ENCODE results near the gene NHLRC4. TPM values are rescaled to one million over a fixed set of nuclear protein-coding genes. Genes with fewer than 3 reads are reported as not detected.
A peak's percentile ranks its signal among the peaks of the same experiment; 100 is the strongest.

Gene NHLRC4, protein sequence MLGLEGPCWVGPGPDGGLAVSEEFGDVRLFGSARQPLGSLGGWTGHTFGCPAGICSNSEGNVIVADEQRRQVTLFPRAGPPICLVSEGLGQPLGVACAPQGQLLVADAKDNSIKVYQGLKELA
- 1.1 TPM in 2 replicates for total RNA-seq

DNA sequence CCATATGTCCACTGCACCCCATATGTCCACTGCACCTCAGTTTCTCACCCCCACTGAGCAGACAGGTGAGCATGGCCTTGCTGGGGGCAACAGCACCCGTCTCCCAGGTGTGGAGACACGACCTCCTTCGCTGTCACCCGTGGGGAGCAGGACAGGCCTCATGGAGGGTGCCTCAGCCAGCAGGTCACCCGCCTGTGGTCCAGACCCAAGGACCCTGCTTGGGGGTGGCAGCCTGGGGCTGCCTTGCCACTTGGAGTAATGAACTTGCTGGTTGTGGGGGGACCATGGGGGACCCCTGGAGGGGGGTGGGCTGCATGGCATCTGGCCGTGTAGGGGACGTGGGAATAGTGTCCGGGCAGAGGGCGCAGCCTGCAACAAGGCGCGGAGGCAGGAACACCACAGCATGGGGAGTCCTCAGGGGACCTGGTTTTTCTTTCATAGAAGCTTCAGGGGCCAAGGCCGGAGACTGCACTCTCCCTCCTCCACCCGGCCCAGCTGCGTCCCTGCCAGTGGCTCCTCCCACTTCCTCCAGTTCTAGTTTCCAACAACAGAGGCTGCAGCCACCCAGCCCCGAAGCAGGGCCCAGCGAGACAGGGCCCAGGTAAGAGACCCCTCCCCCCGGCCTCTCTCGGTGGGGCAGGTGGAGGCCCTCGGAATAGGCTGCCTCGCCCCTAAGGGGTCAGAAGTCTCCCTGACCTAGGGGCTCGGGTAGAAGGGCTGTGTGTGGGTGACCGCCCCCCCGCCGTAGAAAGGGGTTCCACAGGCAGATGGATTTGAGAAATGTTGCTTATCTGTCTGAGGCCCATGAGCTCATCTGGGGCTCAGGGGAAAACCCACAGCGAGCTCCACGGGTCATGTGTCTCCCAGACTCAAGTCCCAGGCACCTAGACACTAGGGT is at the start of gene NHLRC4:
Gene NHLRC4, plus strand, starts transcription at position 531 of the 898 bp plus-strand sequence. CDS start 1,043 bp downstream, outside the sequence.
- Mint-ChIP-seq H3K4me1 (peaks cover 24% of the 10 kb centered on the region), H3K4me3 (peak within 1 kb of the TSS; percentile 79), H3K9me3 (no peaks in the 10 kb centered on the region), H3K27ac (peak within 1 kb of the TSS; percentile 87), H3K36me3 (ENCODE audit: low read depth) (no peaks in the 10 kb centered on the region), H3K27me3 (peaks cover 2% of the 10 kb centered on the region)
- intact Hi-C loops (cut with micrococcal nuclease) = loop anchor here (2.0 to 10.0 kb wide), 3 partner anchors 40 to 98 kb away; partner anchors contain the start of genes CAPN15 and RHOT2
- DNase-seq = peak; percentile 90

DNA sequence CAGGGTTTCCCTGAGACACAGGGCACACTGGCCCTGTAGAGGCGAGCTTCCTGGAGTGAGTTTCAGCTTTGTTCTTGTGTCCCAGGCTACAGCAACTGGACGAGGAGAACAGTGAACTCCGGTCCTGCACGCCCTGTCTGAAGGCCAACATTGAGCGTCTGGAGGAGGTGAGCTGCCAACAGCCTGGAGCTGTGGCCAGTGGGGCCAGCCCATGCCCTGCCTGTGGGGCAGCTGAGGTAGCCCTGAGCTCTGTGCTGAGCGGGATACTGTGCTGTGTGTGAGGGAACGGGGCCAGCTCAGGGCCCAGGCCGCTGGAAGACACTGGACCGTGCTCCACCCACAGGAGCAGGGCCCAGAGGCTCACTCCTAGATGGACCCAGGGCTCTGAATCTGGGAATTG is 47.9 kb upstream of the NHLRC4 start:
- H3K4me1 Mint-ChIP-seq = no peaks in the 10 kb centered on the region
- DNase-seq = no peak
- no peak overlapping the region for H3K27ac Mint-ChIP-seq
- no peaks in the 10 kb centered on the region for H3K27me3 Mint-ChIP-seq
- H3K4me3 Mint-ChIP-seq = no peak overlapping the region
- intact Hi-C loops (cut with micrococcal nuclease) = no loop called here
- H3K36me3 Mint-ChIP-seq (ENCODE audit: low read depth) = peaks cover 7% of the 10 kb centered on the region
- H3K9me3 Mint-ChIP-seq = no peaks in the 10 kb centered on the region

DNA sequence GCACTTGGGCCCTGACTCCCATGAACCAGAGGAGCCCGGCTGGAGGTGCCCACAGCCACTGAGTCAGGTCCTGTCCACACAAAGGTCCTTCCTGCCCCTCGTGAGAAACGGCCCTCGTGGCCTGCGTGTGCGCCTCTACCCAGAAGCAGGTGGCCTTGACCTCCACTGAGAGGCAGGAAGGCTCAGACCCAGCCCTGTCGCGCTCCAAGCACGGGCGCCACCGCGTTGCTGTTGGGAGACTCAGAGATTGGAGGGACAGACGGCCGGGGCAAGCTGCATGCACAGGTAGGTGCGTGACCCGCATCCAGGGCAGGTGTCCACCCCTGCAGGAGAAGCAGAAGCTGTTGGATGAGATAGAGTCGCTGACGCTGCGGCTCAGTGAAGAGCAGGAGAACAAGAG is 47.4 kb upstream of the NHLRC4 start:
- Mint-ChIP-seq H3K36me3 (ENCODE audit: low read depth) (peaks cover 7% of the 10 kb centered on the region), H3K27me3 (no peaks in the 10 kb centered on the region), H3K4me1 (no peaks in the 10 kb centered on the region), H3K9me3 (no peaks in the 10 kb centered on the region), H3K4me3 (no peak overlapping the region), H3K27ac (no peak overlapping the region)
- DNase-seq = no peak
- intact Hi-C loops (cut with micrococcal nuclease) = no loop called here

DNA sequence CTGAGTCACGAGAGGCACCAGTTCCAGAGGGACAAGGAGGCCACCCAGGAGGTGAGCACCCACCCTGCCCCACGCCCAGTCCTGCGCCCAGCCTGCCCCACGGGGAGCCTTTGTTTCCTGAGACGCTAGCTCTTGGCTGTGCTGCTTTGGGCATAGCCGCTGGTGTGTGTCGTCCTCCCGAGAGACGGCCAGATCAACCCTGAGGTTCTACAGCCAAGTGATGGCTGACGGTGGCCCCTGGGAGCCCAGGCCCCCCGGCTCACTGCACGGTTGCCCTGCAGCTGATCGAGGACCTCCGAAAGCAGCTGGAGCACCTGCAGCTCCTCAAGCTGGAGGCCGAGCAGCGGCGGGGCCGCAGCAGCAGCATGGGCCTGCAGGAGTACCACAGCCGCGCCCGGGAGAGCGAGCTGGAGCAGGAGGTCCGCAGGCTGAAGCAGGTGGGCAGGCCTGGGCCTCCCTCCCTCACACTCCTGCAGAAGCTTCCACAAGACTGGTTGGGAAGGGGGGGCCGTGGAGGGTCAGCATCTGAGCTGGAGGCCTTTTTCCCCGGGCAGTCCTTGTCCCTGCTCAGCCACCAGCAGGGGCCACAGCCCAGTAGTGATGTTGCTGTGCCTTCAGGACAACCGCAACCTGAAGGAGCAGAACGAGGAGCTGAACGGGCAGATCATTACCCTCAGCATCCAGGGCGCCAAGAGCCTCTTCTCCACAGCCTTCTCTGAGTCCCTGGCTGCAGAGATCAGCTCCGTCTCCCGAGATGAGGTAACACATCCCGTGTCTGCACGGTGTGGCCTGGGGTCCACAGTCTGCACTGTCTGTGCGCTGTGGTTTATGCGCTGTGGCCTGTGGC is 46.7 kb upstream of the NHLRC4 start:
- Mint-ChIP-seq H3K4me1 (no peaks in the 10 kb centered on the region), H3K27ac (no peak overlapping the region), H3K9me3 (no peaks in the 10 kb centered on the region), H3K36me3 (ENCODE audit: low read depth) (peaks cover 7% of the 10 kb centered on the region), H3K4me3 (no peak overlapping the region), H3K27me3 (no peaks in the 10 kb centered on the region)
- intact Hi-C loops (cut with micrococcal nuclease) = no loop called here
- no peak for DNase-seq

DNA sequence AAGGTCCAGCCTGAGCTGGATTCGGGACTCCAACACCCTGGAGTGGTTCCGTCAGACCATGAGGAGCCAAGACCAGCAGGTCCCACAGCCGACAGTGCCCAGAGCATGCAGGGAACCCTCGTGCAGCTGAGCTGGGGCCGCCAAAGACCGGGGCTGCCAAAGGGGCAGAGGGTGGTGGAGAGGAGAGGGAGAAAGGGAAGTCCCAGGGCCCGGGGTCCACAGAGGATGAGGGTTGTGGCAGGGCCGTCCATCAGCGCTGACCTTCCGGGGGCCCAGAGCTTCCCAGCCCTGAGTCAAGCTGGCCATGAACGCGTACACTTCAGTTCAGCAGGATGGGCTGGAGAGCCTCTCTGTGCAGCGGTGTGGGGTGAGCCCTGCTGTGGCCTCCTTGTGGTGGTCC is 46.0 kb upstream of the NHLRC4 start:
- no peaks in the 10 kb centered on the region for H3K9me3 Mint-ChIP-seq
- H3K27ac Mint-ChIP-seq = no peak overlapping the region
- peaks cover 5% of the 10 kb centered on the region for H3K4me1 Mint-ChIP-seq
- H3K4me3 Mint-ChIP-seq = no peak overlapping the region
- peaks cover 9% of the 10 kb centered on the region for H3K36me3 Mint-ChIP-seq (ENCODE audit: low read depth)
- no peak for DNase-seq
- H3K27me3 Mint-ChIP-seq = no peaks in the 10 kb centered on the region
- intact Hi-C loops (cut with micrococcal nuclease) = no loop called here

DNA sequence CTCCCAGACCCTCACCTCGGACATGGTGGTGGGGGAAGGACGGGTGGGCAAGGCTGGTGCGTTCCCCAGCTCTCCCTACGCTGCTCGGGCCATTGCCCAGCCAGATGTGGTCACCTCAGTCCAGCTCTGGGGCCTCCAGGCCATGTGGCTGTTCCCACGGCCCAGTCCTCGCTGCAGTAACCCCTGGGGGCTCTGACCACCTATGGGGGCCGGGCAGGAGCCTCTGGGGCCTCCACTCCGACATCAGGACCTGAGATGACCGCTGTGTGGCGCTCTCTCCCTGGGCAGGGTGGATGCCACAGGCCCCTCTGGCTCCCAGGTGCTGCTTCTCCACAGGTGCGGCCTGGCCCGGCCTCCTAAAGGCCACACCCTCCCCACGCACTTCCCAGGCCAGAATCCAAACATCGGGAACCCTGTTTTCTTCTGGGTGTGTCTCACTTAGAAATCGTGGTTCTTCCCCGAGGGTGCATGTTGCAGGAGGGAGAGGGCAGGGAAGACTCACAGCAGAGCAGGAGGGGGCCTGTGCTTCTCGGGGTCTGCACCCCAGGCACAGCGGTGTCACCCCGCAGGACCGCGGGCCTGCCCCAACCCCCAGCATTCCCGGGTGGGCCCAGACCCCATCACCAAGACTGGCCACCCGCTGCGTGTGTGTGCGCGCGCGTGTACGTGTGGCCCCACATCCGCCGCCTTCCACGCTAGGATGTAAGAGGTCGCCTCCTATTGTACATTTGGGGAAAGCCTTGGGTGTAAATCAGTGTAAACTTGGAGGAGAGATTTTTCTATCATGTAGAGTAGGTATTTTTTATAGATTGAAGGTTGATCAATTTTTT is 45.2 kb upstream of the NHLRC4 start:
- DNase-seq = no peak
- intact Hi-C loops (cut with micrococcal nuclease) = no loop called here
- H3K4me3 Mint-ChIP-seq = no peak overlapping the region

DNA sequence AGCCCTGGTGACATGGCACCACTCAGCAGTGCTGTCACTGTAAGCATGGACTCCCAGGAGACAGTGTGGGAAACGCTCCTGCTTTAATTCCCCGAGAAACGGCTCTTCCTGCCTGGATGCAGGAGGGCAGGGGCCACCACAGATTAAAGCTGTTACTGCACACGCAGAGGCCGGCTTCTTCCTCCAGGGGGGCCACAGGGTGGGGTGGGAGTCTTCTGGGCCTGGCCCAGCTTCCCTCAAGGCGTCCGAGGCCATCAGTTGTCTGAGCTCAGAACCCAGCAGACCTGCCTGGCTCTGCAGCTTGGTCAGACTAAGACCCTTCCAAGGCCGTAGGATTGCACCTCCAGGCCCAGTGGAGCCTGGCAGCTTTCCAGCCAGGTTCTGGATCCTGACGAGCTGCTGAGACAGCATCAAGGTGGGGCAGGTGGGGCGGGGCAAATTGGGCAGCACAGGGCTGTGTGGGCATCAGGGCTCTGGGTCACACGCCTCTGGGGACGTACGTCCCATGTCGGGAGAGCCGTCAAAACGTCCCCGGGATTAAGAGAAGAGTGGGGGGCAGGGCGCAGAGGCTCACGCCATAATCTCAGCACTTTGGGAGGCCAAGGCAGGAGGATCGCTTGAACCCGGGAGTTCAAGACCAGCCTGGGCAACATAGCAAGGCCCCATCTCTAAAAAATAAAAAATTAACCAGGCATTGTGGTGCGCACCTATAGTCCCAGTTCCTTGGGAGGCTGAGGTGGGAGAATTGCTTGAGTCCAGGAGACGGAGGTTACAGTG is 44.3 kb upstream of the NHLRC4 start:
- Mint-ChIP-seq H3K36me3 (ENCODE audit: low read depth) (peaks cover 7% of the 10 kb centered on the region), H3K27ac (no peak overlapping the region), H3K4me3 (no peak overlapping the region), H3K4me1 (peaks cover 9% of the 10 kb centered on the region), H3K27me3 (no peaks in the 10 kb centered on the region), H3K9me3 (no peaks in the 10 kb centered on the region)
- intact Hi-C loops (cut with micrococcal nuclease) = no loop called here
- no peak for DNase-seq

More for the DNA sequence above, 45.2 kb upstream of the NHLRC4 start:
- Mint-ChIP-seq H3K27ac (no peak overlapping the region), H3K27me3 (no peaks in the 10 kb centered on the region), H3K4me1 (peaks cover 8% of the 10 kb centered on the region), H3K36me3 (ENCODE audit: low read depth) (peaks cover 9% of the 10 kb centered on the region), H3K9me3 (no peaks in the 10 kb centered on the region)

DNA sequence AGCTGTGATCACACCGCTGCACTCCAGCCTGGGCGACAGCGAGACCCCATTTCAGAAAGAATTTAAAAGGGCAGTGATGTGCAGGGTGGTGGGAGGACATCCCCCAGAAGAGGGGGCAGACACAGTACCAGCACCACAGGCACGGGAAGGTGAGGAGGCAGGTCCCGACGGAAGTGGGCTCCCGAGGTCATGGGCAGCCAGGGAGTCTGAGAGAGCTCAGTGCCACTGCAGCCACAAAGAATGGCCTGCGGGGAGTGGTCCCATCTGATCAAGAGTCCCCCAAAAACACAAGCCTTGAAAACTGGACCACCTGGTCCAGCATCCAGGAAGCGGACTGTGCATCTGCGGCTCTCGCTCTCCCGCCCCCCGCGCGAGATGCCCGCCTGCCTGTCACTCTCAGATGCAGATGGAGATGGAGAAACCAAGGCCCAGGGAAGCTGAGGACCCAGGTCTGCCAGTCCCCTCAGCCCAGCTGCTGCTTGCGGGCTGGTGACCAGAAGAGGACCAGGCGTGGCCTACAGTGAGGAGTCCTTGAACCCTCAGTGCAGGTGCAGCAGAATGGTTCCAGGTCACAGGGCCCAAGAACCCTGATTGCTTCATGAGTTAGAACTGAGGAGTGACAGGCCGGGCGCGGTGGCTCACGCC is 43.6 kb upstream of the NHLRC4 start:
- Mint-ChIP-seq H3K36me3 (ENCODE audit: low read depth) (peaks cover 7% of the 10 kb centered on the region), H3K4me3 (no peak overlapping the region), H3K27me3 (no peaks in the 10 kb centered on the region), H3K9me3 (no peaks in the 10 kb centered on the region), H3K27ac (no peak overlapping the region), H3K4me1 (peaks cover 9% of the 10 kb centered on the region)
- no peak for DNase-seq
- intact Hi-C loops (cut with micrococcal nuclease) = no loop called here

DNA sequence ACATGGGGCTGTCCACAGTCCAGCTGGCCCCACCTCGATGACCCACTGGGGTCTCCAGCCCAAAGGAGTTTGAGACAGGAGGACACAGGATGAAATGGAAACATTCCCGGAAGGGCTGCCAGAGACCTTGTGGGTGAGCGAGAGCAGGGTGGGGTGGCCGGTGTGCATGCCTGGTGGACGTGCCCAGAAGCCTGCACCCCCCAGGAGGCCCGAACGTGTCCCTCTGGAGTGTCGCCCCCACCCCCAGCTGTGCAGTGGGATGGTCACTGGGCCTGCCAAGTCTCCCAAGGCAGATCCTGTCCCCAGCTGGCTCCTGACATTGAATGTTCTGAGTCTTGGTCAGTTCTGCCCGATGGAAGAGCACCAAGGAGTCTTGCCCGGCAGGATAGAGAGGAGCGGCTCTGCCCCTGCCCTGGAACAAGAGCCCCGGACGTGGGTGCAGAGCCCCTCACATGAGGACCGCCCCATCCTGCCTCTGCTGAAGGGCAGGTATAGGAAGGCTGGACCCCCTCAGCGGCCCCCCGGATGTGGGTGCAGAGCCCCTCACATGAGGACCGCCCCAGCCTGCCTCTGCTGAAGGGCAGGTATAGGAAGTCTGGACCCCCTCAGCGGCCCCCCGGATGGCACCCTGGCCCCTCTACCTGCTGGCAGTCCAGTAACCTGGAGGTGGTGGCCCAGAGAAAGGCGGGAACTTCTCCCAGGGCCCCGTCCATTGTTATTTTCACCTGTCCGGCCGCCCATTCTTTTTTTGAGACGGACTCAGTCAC is 42.3 kb upstream of the NHLRC4 start:
- H3K36me3 Mint-ChIP-seq (ENCODE audit: low read depth) = peaks cover 11% of the 10 kb centered on the region
- peak overlapping the region; percentile 92 for H3K27ac Mint-ChIP-seq
- no peaks in the 10 kb centered on the region for H3K27me3 Mint-ChIP-seq
- no peak for DNase-seq
- H3K4me3 Mint-ChIP-seq = no peak overlapping the region
- no peaks in the 10 kb centered on the region for H3K9me3 Mint-ChIP-seq
- peaks cover 15% of the 10 kb centered on the region for H3K4me1 Mint-ChIP-seq
- intact Hi-C loops (cut with micrococcal nuclease) = loop anchor here (2.0 kb wide), 1 partner anchor 100 kb away; the partner anchor contains the start of gene RAB11FIP3

DNA sequence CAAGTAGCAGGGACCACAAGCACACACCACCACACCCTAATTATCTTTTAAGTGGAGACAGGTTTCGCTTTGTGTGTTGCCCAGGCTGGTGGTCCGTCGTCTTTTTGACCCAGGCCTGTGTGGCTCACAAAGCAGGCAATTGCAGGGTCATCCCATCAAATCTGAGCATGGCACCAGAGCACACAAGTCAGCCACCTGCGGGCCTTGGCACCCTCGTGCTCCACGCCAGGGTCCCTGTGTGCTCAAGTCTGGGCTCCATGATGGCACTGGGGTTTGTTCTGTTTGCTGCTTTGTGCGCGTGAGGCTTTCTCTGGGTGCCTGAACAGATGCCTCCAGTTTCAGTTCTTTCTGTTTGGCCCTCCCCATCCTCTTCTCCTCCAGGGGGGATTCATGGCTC is 41.7 kb upstream of the NHLRC4 start:
- peaks cover 12% of the 10 kb centered on the region for H3K36me3 Mint-ChIP-seq (ENCODE audit: low read depth)
- peaks cover 18% of the 10 kb centered on the region for H3K4me1 Mint-ChIP-seq
- H3K27me3 Mint-ChIP-seq = no peaks in the 10 kb centered on the region
- peak overlapping the region; percentile 90 for H3K4me3 Mint-ChIP-seq
- DNase-seq = no peak
- H3K9me3 Mint-ChIP-seq = no peaks in the 10 kb centered on the region
- H3K27ac Mint-ChIP-seq = peak overlapping the region; percentile 92
- intact Hi-C loops (cut with micrococcal nuclease) = loop anchor here (2.0 kb wide), 1 partner anchor 100 kb away; the partner anchor contains the start of gene RAB11FIP3

DNA sequence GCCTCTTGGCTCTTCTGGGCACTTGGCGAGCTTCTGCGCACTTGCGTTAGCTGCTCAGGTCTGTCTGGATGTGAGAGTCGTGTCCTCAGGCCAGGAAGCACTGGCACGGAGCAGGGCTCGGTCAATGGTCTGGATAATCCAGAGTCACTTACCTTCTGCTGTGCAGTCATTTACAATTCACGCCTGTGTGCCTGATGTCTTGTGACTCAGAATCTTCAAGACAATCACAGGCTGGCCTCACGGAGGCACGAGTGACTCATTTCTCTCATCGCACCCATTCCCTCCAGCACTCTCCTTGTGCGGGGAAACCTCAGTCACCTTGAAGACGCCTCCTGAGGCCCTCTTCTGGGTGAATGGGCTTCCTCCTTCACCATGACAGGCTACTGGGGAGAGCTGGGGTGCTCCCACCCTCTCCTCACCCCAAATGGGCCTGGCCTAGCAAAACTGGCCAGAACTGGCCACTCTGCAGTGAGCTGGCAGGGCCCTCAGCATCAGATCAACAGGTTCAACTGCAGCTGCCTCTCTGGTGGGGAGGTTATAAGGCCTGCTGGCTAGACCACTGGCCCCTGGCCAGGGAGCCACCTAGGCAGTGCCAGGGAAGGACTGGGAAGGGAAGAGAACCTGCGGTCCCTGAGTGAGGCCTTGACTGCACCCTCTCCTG is 41.2 kb upstream of the NHLRC4 start:
- peaks cover 18% of the 10 kb centered on the region for H3K4me1 Mint-ChIP-seq
- no peaks in the 10 kb centered on the region for H3K9me3 Mint-ChIP-seq
- intact Hi-C loops (cut with micrococcal nuclease) = loop anchor here (2.0 kb wide), 2 partner anchors 41 to 101 kb away; partner anchors contain the start of genes NHLRC4 and RAB11FIP3
- peak overlapping the region; percentile 92 for H3K27ac Mint-ChIP-seq
- H3K27me3 Mint-ChIP-seq = no peaks in the 10 kb centered on the region
- DNase-seq = peak; percentile 88
- peaks cover 12% of the 10 kb centered on the region for H3K36me3 Mint-ChIP-seq (ENCODE audit: low read depth)
- H3K4me3 Mint-ChIP-seq = peak overlapping the region; percentile 90

Data from activated CD4-positive, alpha-beta T cell treated with anti-CD3 and anti-CD28 coated beads, Interleukin-2, amount 10 ng/mL, durations not matched to agents 24 days and 14 days (primary cell).